ENCODE measurements around the gene ACADL. TPM values are rescaled to one million over a fixed set of nuclear protein-coding genes. Genes with fewer than 3 reads are reported as not detected.
A peak's percentile ranks its signal among the peaks of the same experiment; 100 is the strongest.
"Not testable (repeated sequence)": the region's sequence is repeated elsewhere in the genome, so short reads cannot be mapped to it uniquely, and the experiment has no call there.

Gene ACADL
- total RNA-seq, 1 donor from 2014 or later: 3.6 TPM

- DNase-seq: no peak
Observed at GRCh38 chr2:210199854-210200253, 25.4 kb downstream of the ACADL start.

GRCh38 chr2:210199186-210199765 lies 26.0 kb downstream of the ACADL start:
- DNase-seq: no peak

GRCh38 chr2:210198326-210198725 lies 26.9 kb downstream of the ACADL start:
- no peak for DNase-seq

- no peak for DNase-seq
Observed at GRCh38 chr2:210197720-210198119, 27.5 kb downstream of the ACADL start.

- DNase-seq: peak; percentile 50
Observed at GRCh38 chr2:210195101-210195852, 30.0 kb downstream of the ACADL start.

GRCh38 chr2:210190345-210190744 lies 34.9 kb downstream of the ACADL start:
- DNase-seq: no peak

GRCh38 chr2:210189452-210190138 lies 35.7 kb downstream of the ACADL start:
- no peak for DNase-seq

GRCh38 chr2:210188755-210189154 lies 36.5 kb downstream of the ACADL start:
- DNase-seq: no peak

GRCh38 chr2:210188190-210188589 lies 37.1 kb downstream of the ACADL start:
- no peak for DNase-seq

- not testable (repeated sequence) for DNase-seq
Observed at GRCh38 chr2:210183936-210184335, 41.3 kb downstream of the ACADL start.

- not testable (repeated sequence) for DNase-seq
Observed at GRCh38 chr2:210181606-210182088, 43.6 kb downstream of the ACADL start.

- DNase-seq: not testable (repeated sequence)
Observed at GRCh38 chr2:210181033-210181605, 44.1 kb downstream of the ACADL start.

GRCh38 chr2:210180477-210180876 lies 44.8 kb downstream of the ACADL start:
- no peak for DNase-seq

GRCh38 chr2:210179351-210179990 lies 45.8 kb downstream of the ACADL start:
- no peak for DNase-seq

GRCh38 chr2:210177769-210178168 lies 47.5 kb downstream of the ACADL start:
- DNase-seq: no peak

- not testable (repeated sequence) for DNase-seq
Observed at GRCh38 chr2:210177115-210177514, 48.1 kb downstream of the ACADL start.

GRCh38 chr2:210174086-210174485 lies 51.2 kb downstream of the ACADL start:
- no peak for DNase-seq

- DNase-seq: peak; percentile 25
Observed at GRCh38 chr2:210172219-210172575, 53.0 kb downstream of the ACADL start.

- DNase-seq: peak; percentile 95
Observed at GRCh38 chr2:210171309-210172218, 53.7 kb downstream of the ACADL start, which contains the start of gene KANSL1L. Gene KANSL1L, minus strand, starts transcription at chr2:210171409. Its CDS starts 16,827 bp downstream, at chr2:210154582.

- DNase-seq: peak; percentile 98
Observed at GRCh38 chr2:210170446-210171303, 54.6 kb downstream of the ACADL start.

Measured in skin of body (tissue), 2 donors.